GM10266 (cell line): ENCODE data around the gene DBNL.

Experiments
- DNase-seq: peaks from one replicate; pipeline ENCODE4 v3.0.0; 2012; ENCODE audit errors: extremely low spot score
- CTCF ChIP-seq: IDR thresholded peaks from 2 replicates; pipeline ENCODE4 v1.5.1; 2012; ENCODE audit warnings: mild to moderate bottlenecking, low read depth; ENCODE audit not compliant: control insufficient read depth, insufficient read depth; ENCODE audit errors: missing control alignments

DBNL gene

GRCh38 chr7:44103923-44104859 is 59.7 kb downstream of the DBNL start, which contains the start of gene AEBP1:
Gene AEBP1 (plus strand): TSS chr7:44104345. CDS start chr7:44104666, 321 bp downstream.
- TF ChIP-seq CTCF = peak; percentile 15
- DNase-seq = no peak

DNA sequence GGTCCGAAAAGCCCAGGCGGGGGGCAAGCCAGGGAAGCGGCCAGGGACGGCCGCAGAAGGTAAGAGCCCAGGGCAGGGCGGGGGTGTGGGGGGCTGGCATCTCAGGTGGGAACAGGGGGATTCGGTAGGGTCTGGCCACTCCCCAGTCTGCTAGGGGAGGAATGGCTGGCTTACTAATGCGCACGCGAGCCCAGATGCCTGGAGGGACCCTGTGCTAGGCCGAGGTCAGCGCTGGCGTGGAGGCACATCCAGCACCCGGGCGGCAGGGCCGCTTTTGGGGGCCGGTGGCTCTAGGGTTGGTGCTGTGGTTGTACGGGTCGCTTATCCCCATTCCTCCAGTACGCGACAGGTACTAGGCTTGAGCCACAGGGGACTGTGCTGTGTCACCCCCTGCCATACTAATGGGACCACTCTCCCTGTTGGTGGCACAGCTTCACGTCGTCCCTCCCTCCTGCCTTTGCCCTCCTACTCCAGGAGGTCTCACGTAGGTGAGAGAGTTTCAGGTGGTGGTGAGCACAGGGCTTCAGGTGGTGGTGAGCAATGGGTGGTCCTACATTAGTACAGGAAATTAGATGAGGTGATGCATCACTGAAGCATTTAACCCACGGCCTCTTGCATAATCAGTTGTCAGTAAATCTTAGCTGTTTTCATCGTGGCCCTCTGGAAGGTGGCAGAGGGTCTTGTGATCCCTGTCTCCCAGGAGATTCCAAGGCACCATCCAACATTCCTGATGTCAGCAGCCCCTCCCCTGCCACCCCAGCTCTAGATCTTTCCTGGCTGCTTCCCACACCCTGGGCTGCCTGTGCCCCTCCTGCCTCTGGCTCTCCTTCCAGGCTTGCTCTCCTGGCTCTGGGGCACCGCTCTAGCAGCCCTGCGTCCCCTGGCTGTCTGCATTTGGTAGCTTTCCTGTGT is 60.6 kb downstream of the DBNL start:
- DNase-seq = no peak
- no peak for TF ChIP-seq CTCF

DNA sequence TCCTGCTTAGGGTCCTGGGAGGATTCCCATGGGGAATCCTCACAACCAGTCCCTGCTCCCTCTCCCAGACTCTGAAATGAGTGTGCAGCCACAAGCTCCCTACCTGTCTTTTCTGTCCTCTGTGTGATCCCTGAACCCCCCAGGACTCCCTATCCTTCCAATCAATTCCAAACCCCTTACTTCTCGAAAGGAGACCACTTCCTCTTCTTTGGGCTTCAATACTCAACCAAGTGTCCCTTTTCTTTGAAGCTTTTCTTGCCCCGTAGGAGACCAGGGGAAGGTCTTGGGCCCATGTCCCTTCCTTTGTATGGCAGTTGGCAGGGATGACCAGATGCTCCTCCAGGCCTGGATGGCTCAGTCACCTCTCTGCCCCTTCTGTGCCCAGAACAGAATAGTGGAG is 61.3 kb downstream of the DBNL start:
- TF ChIP-seq CTCF = no peak
- no peak for DNase-seq

DNA sequence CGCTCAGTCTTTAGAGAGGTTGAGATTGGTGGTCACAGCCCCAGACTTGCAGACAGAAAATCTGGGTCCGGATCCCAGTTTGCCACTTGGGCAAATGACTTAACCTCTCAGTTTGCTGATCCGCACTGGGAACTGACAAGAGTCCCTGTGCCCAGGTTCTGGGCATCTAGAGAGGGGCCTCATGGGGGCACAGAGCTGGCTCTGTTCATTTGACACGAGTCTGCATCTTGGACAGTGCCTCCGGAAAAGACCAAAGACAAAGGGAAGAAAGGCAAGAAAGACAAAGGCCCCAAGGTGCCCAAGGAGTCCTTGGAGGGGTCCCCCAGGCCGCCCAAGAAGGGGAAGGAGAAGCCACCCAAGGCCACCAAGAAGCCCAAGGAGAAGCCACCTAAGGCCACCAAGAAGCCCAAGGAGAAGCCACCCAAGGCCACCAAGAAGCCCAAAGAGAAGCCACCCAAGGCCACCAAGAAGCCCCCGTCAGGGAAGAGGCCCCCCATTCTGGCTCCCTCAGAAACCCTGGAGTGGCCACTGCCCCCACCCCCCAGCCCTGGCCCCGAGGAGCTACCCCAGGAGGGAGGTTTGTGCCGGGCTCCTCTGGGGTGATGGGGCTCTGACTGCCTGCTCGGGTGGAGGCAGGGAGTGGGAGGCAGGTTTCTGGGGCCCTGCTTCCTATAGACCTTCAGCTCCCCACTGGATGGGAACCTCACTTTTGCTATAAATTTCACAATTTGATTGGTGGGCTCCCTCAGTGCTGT is 62.0 kb downstream of the DBNL start:
- TF ChIP-seq CTCF = no peak
- DNase-seq = no peak

DNA sequence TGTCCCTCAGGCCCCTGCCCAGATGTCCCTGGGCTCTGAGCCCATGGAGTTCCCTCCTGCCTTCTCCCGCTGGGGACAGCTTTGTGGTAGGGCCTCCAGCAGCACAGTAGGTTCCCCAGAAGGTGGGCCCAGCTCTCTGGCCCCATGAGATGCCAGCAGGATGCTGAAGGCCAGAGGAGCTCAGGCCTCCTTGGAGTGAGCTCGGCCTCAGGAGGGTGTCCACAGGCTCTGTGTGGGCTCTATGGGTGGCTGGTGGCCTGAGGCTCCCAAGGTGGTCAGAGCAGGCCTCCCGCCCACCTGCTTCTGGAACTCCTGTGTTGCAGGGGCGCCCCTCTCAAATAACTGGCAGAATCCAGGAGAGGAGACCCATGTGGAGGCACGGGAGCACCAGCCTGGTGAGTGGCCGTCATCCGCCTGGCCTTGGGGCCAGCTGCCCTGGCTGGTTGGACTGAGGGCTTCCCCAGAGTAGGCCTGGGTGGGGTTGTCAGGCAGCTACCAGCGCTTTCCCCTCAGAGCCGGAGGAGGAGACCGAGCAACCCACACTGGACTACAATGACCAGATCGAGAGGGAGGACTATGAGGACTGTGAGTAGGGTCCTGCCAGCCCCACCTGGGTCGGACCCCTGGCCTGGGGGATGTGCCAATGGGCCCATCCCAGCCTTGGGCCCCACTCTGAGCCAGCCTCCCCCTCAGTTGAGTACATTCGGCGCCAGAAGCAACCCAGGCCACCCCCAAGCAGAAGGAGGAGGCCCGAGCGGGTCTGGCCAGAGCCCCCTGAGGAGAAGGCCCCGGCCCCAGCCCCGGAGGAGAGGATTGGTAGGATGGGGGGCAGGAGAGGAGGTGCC is 62.8 kb downstream of the DBNL start:
- no peak for DNase-seq
- TF ChIP-seq CTCF = no peak
